Stimulated activated CD4-positive, alpha-beta T cell treated with anti-CD3 and anti-CD28 coated beads, TNF-alpha, amount 100 ng/mL, for 48 hours (primary cell): ENCODE data around the gene RIPOR2.

Experiments
- DNase-seq, 3 donors: peaks; one replicate each; pipeline ENCODE4 v3.0.0-alpha.2; 2020; ENCODE audit warnings: low read depth in 3 of 3

Gene RIPOR2

GRCh38 chr6:24847402-24847801, 88.4 kb downstream of the RIPOR2 start:
- DNase-seq, result no peak

- no peak for DNase-seq
Measured at GRCh38 chr6:24845578-24845977, 90.2 kb downstream of the RIPOR2 start.

- no peak for DNase-seq
Measured at GRCh38 chr6:24844903-24845302, 90.9 kb downstream of the RIPOR2 start.

- no peak for DNase-seq
Measured at GRCh38 chr6:24844061-24844460, 91.7 kb downstream of the RIPOR2 start.

- no peak for DNase-seq
Measured at GRCh38 chr6:24840187-24840586, 95.6 kb downstream of the RIPOR2 start.

- DNase-seq, result no peak
Measured at GRCh38 chr6:24838994-24839393, 96.8 kb downstream of the RIPOR2 start.

GRCh38 chr6:24838081-24838480, 97.7 kb downstream of the RIPOR2 start:
- no peak for DNase-seq

GRCh38 chr6:24836109-24836508, 99.7 kb downstream of the RIPOR2 start:
- DNase-seq, result no peak

GRCh38 chr6:24833711-24834386, 101.9 kb downstream of the RIPOR2 start:
- DNase-seq, result no peak

GRCh38 chr6:24832794-24833193, 103.0 kb downstream of the RIPOR2 start:
- no peak for DNase-seq

GRCh38 chr6:24831771-24832716, 103.7 kb downstream of the RIPOR2 start:
- peak in 1 of 3 donors; percentile 15 for DNase-seq

- no peak for DNase-seq
Measured at GRCh38 chr6:24829657-24830056, 106.1 kb downstream of the RIPOR2 start.

- DNase-seq, result no peak
Measured at GRCh38 chr6:24827970-24828369, 107.8 kb downstream of the RIPOR2 start.

- no peak for DNase-seq
Measured at GRCh38 chr6:24827162-24827561, 108.6 kb downstream of the RIPOR2 start.

GRCh38 chr6:24825130-24825630, 110.6 kb downstream of the RIPOR2 start:
- DNase-seq, result no peak

- no peak for DNase-seq
Measured at GRCh38 chr6:24824142-24824938, 111.4 kb downstream of the RIPOR2 start.

GRCh38 chr6:24823185-24823584, 112.6 kb downstream of the RIPOR2 start:
- no peak for DNase-seq

GRCh38 chr6:24822696-24823095, 113.1 kb downstream of the RIPOR2 start:
- no peak for DNase-seq

- DNase-seq, result no peak
Measured at GRCh38 chr6:24821860-24822444, 113.8 kb downstream of the RIPOR2 start.

- DNase-seq, result no peak
Measured at GRCh38 chr6:24818346-24818745, 117.4 kb downstream of the RIPOR2 start.

GRCh38 chr6:24809728-24810127, 126.0 kb downstream of the RIPOR2 start:
- DNase-seq, result no peak

- no peak for DNase-seq
Measured at GRCh38 chr6:24807584-24807983, 128.2 kb downstream of the RIPOR2 start.
